Measurements from ENCODE around the gene TRAPPC3. TPM values are rescaled to one million over a fixed set of nuclear protein-coding genes. Genes with fewer than 3 reads are reported as not detected.
A peak's percentile ranks its signal among the peaks of the same experiment; 100 is the strongest.

TRAPPC3 gene
- polyA plus RNA-seq, 12 donors, result 25.8 to 46.5 (median 38.1) TPM; not detected in 1

- DNase-seq, result no peak
Observed at GRCh38 chr1:36108314-36108713, 41.0 kb downstream of the TRAPPC3 start.

- no peak for DNase-seq
Observed at GRCh38 chr1:36107394-36107793, 41.9 kb downstream of the TRAPPC3 start.

GRCh38 chr1:36106269-36106668 is 43.0 kb downstream of the TRAPPC3 start:
- no peak for DNase-seq

- DNase-seq, result no peak
Observed at GRCh38 chr1:36101546-36101945, 47.7 kb downstream of the TRAPPC3 start.

GRCh38 chr1:36100376-36100775 is 48.9 kb downstream of the TRAPPC3 start:
- DNase-seq, result no peak

GRCh38 chr1:36099681-36100341 is 49.5 kb downstream of the TRAPPC3 start:
- DNase-seq, result peak; percentile 77

- DNase-seq, result no peak
Observed at GRCh38 chr1:36098650-36099365, 50.5 kb downstream of the TRAPPC3 start.

- no peak for DNase-seq
Observed at GRCh38 chr1:36097693-36098585, 51.3 kb downstream of the TRAPPC3 start.

GRCh38 chr1:36096500-36097432 is 52.5 kb downstream of the TRAPPC3 start:
- no peak for DNase-seq

- DNase-seq, result no peak
Observed at GRCh38 chr1:36095760-36096405, 53.4 kb downstream of the TRAPPC3 start.

GRCh38 chr1:36094621-36095061 is 54.6 kb downstream of the TRAPPC3 start:
- no peak for DNase-seq

- DNase-seq, result no peak
Observed at GRCh38 chr1:36093929-36094328, 55.4 kb downstream of the TRAPPC3 start.

- no peak for DNase-seq
Observed at GRCh38 chr1:36093226-36093625, 56.1 kb downstream of the TRAPPC3 start.

GRCh38 chr1:36092798-36093185 is 56.5 kb downstream of the TRAPPC3 start:
- no peak for DNase-seq

GRCh38 chr1:36092166-36092797 is 57.0 kb downstream of the TRAPPC3 start:
- no peak for DNase-seq

- DNase-seq, result no peak
Observed at GRCh38 chr1:36091698-36092097, 57.6 kb downstream of the TRAPPC3 start.

GRCh38 chr1:36091141-36091540 is 58.1 kb downstream of the TRAPPC3 start:
- no peak for DNase-seq

GRCh38 chr1:36089393-36090121 is 59.7 kb downstream of the TRAPPC3 start:
- DNase-seq, result no peak

- peak; percentile 93 for DNase-seq
Observed at GRCh38 chr1:36088577-36089392, 60.5 kb downstream of the TRAPPC3 start, which contains the start of gene ADPRS. Gene ADPRS (plus strand): TSS chr1:36088892. CDS start chr1:36088905, 13 bp downstream.

Data from muscle of arm (tissue), 12 donors.